ENCODE results near the gene FBXL19. TPM values are rescaled to one million over a fixed set of nuclear protein-coding genes. Genes with fewer than 3 reads are reported as not detected.
A peak's percentile ranks its signal among the peaks of the same experiment; 100 is the strongest.

The FBXL19 gene
- total and polyA plus RNA-seq, 9 of the 15 experiments (the other 6 are each of a cell fraction or from before 2014, with no cell fraction given): 0.13 to 48.0 (median 13.5) TPM; not detected in 1

- TF ChIP-seq, protein P1, sequence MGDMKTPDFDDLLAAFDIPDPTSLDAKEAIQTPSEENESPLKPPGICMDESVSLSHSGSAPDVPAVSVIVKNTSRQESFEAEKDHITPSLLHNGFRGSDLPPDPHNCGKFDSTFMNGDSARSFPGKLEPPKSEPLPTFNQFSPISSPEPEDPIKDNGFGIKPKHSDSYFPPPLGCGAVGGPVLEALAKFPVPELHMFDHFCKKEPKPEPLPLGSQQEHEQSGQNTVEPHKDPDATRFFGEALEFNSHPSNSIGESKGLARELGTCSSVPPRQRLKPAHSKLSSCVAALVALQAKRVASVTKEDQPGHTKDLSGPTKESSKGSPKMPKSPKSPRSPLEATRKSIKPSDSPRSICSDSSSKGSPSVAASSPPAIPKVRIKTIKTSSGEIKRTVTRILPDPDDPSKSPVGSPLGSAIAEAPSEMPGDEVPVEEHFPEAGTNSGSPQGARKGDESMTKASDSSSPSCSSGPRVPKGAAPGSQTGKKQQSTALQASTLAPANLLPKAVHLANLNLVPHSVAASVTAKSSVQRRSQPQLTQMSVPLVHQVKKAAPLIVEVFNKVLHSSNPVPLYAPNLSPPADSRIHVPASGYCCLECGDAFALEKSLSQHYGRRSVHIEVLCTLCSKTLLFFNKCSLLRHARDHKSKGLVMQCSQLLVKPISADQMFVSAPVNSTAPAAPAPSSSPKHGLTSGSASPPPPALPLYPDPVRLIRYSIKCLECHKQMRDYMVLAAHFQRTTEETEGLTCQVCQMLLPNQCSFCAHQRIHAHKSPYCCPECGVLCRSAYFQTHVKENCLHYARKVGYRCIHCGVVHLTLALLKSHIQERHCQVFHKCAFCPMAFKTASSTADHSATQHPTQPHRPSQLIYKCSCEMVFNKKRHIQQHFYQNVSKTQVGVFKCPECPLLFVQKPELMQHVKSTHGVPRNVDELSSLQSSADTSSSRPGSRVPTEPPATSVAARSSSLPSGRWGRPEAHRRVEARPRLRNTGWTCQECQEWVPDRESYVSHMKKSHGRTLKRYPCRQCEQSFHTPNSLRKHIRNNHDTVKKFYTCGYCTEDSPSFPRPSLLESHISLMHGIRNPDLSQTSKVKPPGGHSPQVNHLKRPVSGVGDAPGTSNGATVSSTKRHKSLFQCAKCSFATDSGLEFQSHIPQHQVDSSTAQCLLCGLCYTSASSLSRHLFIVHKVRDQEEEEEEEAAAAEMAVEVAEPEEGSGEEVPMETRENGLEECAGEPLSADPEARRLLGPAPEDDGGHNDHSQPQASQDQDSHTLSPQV (IDR thresholded peaks at IDR 0.05): peak; percentile 59
- TF ChIP-seq RFX7 (CRISPR knock-in tag; IDR thresholded peaks at IDR 0.05): no peak
- no peak for TF ChIP-seq MIER1 (IDR thresholded peaks at IDR 0.05; ENCODE audit: low read depth)
- no peak for TF ChIP-seq ZNF444 (CRISPR knock-in tag; IDR thresholded peaks at IDR 0.05)
- TF ChIP-seq ESRRA (IDR thresholded peaks at IDR 0.05; ENCODE audit: borderline replicate concordance, low read depth): no peak
- no peak for TF ChIP-seq WHSC1 (IDR thresholded peaks at IDR 0.05; ENCODE audit: low read length)
- TF ChIP-seq ZNF449 (CRISPR knock-in tag; IDR thresholded peaks at IDR 0.05): no peak
- peak; percentile 66 for TF ChIP-seq RBM39 (optimal IDR thresholded peaks at IDR 0.05; ENCODE audit: low read depth, low read length)
- no peak for TF ChIP-seq RBM14 (IDR thresholded peaks at IDR 0.05; ENCODE audit: borderline replicate concordance, insufficient read depth, low read depth, low read length)
- TF ChIP-seq NCOA1 (IDR thresholded peaks at IDR 0.05; ENCODE audit: low read depth): no peak
- TF ChIP-seq ZNF584 (CRISPR knock-in tag; IDR thresholded peaks at IDR 0.05; ENCODE audit: low read depth): no peak
- no peak for TF ChIP-seq BHLHE40 (IDR thresholded peaks at IDR 0.05; ENCODE audit: low read length)
- TF ChIP-seq ZNF431 (CRISPR knock-in tag; IDR thresholded peaks at IDR 0.05): no peak; the same call in 1 of the 2 replicates
- TF ChIP-seq SRSF1 (IDR thresholded peaks at IDR 0.05; ENCODE audit: low read depth, low read length): no peak
- TF ChIP-seq ZNF347 (CRISPR knock-in tag; IDR thresholded peaks at IDR 0.05; ENCODE audit: low read depth): no peak
- TF ChIP-seq ARID2 (IDR thresholded peaks at IDR 0.05): no peak
- no peak for TF ChIP-seq CBX8 (IDR thresholded peaks at IDR 0.05; ENCODE audit: borderline replicate concordance, extremely low read depth, low read depth, low read length, poor library complexity, severe bottlenecking)
- TF ChIP-seq SREBF2 (CRISPR knock-in tag; IDR thresholded peaks at IDR 0.05): no peak
- TF ChIP-seq, protein P2, sequence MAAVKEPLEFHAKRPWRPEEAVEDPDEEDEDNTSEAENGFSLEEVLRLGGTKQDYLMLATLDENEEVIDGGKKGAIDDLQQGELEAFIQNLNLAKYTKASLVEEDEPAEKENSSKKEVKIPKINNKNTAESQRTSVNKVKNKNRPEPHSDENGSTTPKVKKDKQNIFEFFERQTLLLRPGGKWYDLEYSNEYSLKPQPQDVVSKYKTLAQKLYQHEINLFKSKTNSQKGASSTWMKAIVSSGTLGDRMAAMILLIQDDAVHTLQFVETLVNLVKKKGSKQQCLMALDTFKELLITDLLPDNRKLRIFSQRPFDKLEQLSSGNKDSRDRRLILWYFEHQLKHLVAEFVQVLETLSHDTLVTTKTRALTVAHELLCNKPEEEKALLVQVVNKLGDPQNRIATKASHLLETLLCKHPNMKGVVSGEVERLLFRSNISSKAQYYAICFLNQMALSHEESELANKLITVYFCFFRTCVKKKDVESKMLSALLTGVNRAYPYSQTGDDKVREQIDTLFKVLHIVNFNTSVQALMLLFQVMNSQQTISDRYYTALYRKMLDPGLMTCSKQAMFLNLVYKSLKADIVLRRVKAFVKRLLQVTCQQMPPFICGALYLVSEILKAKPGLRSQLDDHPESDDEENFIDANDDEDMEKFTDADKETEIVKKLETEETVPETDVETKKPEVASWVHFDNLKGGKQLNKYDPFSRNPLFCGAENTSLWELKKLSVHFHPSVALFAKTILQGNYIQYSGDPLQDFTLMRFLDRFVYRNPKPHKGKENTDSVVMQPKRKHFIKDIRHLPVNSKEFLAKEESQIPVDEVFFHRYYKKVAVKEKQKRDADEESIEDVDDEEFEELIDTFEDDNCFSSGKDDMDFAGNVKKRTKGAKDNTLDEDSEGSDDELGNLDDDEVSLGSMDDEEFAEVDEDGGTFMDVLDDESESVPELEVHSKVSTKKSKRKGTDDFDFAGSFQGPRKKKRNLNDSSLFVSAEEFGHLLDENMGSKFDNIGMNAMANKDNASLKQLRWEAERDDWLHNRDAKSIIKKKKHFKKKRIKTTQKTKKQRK (IDR thresholded peaks at IDR 0.05; ENCODE audit: borderline replicate concordance, low read depth, low read length): no peak
These were observed 28.6 kb upstream of the FBXL19 start (continued) for GRCh38 chr16:30894540-30895368.

Measured in K562 (cell line).